ENCODE results near the gene ZBTB20.

DNA sequence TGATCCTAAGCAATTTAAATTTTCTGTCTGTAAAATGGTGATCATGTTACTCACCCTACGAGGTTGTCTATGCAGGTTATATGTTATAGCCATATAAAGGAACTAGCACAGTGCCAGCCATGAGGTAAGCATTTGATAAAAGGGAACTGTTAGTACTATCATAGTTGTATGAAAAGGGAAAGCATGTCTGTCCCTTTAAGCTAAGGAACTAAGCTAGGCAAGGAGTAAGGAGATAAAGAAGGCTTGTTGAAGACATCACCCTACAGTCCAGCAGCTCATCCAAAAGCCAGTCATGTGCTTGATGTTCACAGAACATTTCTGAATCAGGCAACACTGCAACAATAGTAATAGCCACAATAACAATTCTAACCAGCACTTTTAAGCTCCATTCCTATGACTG lies 243.9 kb downstream of the ZBTB20 start:
- TF ChIP-seq POLR2A (IDR thresholded peaks at IDR 0.05), result no peak
- no peak for TF ChIP-seq CTCF (IDR thresholded peaks at IDR 0.05)
